H1 (cell line): ENCODE measurements around the gene ACTA2. TPM values are rescaled to one million over a fixed set of nuclear protein-coding genes. Genes with fewer than 3 reads are reported as not detected.

ENCODE experiments used
- CTCF ChIA-PET: fragments of 300-600 bp; sonication (Branson Sonifier 250); formaldehyde crosslinking; loops from one replicate; lab custom pipeline; 2021; ENCODE audit not compliant: partially characterized antibody; lab: Charles Lee
- POLR2A ChIA-PET: fragments of 300-600 bp; sonication (Branson Sonifier 250); formaldehyde crosslinking; loops from one replicate; lab custom pipeline; 2021; ENCODE audit warnings: inconsistent platforms; ENCODE audit not compliant: partially characterized antibody; lab: Charles Lee
- DNase-seq, 2 experiments: peaks; one replicate each; pipeline versions ENCODE4 v3.0.0 to v3.0.0-alpha.2; 2010 to 2022; ENCODE audit warnings: low spot score in 2 of 2, low read depth in 1 of 2, mixed read lengths in 1 of 2
- FAIRE-seq: peaks from 2 replicates; lab custom pipeline; 2011; peaks lifted over from hg19 to GRCh38; lab: Jason Lieb, UNC
- H2AFZ ChIP-seq: 2 replicates; pipeline ENCODE4 v1.8.1; 2012; ENCODE audit warnings: low read length, inconsistent platforms
- H2AK5ac ChIP-seq: 2 replicates; pipeline ENCODE4 v1.6.1; 2013; ENCODE audit warnings: low read depth, low read length
- H2BK120ac ChIP-seq: replicated peaks from 2 replicates; pipeline ENCODE3; 2013; ENCODE audit warnings: low read depth, low read length, inconsistent platforms
- H2BK12ac ChIP-seq: 2 replicates; pipeline ENCODE4 v1.6.1; 2013; ENCODE audit warnings: low read depth, low read length
- H2BK15ac ChIP-seq: 2 replicates; pipeline ENCODE4 v1.6.1; 2013; ENCODE audit warnings: low read length
- H2BK20ac ChIP-seq: 2 replicates; pipeline ENCODE4 v1.6.1; 2013; ENCODE audit warnings: low read length
- H2BK5ac ChIP-seq: 2 replicates; pipeline ENCODE4 v1.6.1; 2013; ENCODE audit warnings: low read depth, low read length
- H3K14ac ChIP-seq: 2 replicates; pipeline ENCODE4 v1.6.1; 2013; ENCODE audit warnings: inconsistent platforms; ENCODE audit not compliant: insufficient read length
- H3K18ac ChIP-seq: 2 replicates; pipeline ENCODE4 v1.6.1; 2013; ENCODE audit warnings: low read length; ENCODE audit errors: extremely low read depth
- H3K23ac ChIP-seq: 2 replicates; pipeline ENCODE4 v1.6.1; 2013; ENCODE audit warnings: inconsistent platforms; ENCODE audit not compliant: insufficient read length
- H3K23me2 ChIP-seq: 2 replicates; pipeline ENCODE4 v1.6.1; 2013; ENCODE audit warnings: low read depth, low read length
- H3K27ac ChIP-seq: 2 replicates; pipeline ENCODE4 v1.6.1; 2011; ENCODE audit warnings: low read depth, low read length, inconsistent platforms
- H3K27me3 ChIP-seq, 4 experiments: replicated peaks in 1 of 4; 1 replicate in 1 of 4; 2 replicates in 3 of 4; pipeline versions ENCODE4 v1.6.1 to v1.8.1; 2011 to 2013; ENCODE audit warnings: low read length in 3 of 4, mild to moderate bottlenecking in 3 of 4, inconsistent platforms in 2 of 4, mixed read lengths in 2 of 4, moderate library complexity in 1 of 4; ENCODE audit not compliant: control insufficient read depth in 3 of 4, insufficient read depth in 3 of 4; ENCODE audit errors: extremely low read depth in 1 of 4
- H3K36me3 ChIP-seq, 4 experiments: 2 replicates each; pipeline versions ENCODE4 v1.6.1 to v1.8.1; 2011 to 2013; ENCODE audit warnings: mild to moderate bottlenecking in 4 of 4, low read length in 3 of 4, moderate library complexity in 2 of 4, control low read depth in 1 of 4, inconsistent platforms in 1 of 4; ENCODE audit not compliant: insufficient read depth in 4 of 4, control insufficient read depth in 2 of 4
- H3K4ac ChIP-seq: replicated peaks from 2 replicates; pipeline ENCODE3; 2013; ENCODE audit warnings: low read length, low read depth, mixed read lengths, inconsistent platforms; ENCODE audit not compliant: insufficient read length
- H3K4me1 ChIP-seq, 4 experiments: replicated peaks in 1 of 4; 1 replicate in 1 of 4; 2 replicates in 3 of 4; pipeline versions ENCODE4 v1.6.1 to v1.8.1; 2011 to 2013; ENCODE audit warnings: low read length in 3 of 4, inconsistent platforms in 2 of 4, mixed read lengths in 1 of 4; ENCODE audit not compliant: insufficient read depth in 4 of 4, control insufficient read depth in 3 of 4
- H3K4me2 ChIP-seq, 2 experiments: 2 replicates each; pipeline versions ENCODE4 v1.6.1 to v1.8.1; 2011 to 2013; ENCODE audit warnings: low read depth in 2 of 2, low read length in 2 of 2, control low read depth in 1 of 2, inconsistent platforms in 1 of 2, mild to moderate bottlenecking in 1 of 2; ENCODE audit not compliant: insufficient read depth in 1 of 2
- H3K4me3 ChIP-seq, 4 experiments: fragments of 200-600, 300-600 bp in 1 of 4; sonication (generic), shearing (Covaris generic), sonication (Bioruptor Twin) in 1 of 4; 2 replicates each; pipeline versions ENCODE4 v1.5.1 to v1.8.1; 2011 to 2016; ENCODE audit warnings: low read length in 4 of 4, low read depth in 3 of 4, control low read depth in 2 of 4, inconsistent platforms in 2 of 4, mild to moderate bottlenecking in 2 of 4, mixed read lengths in 1 of 4, moderate library complexity in 1 of 4; ENCODE audit not compliant: insufficient read depth in 2 of 4; ENCODE audit errors: extremely low read depth in 1 of 4
- H3K56ac ChIP-seq: replicated peaks from 2 replicates; pipeline ENCODE3; 2013; ENCODE audit warnings: low read depth, mild to moderate bottlenecking, mixed read lengths, low read length, inconsistent platforms; ENCODE audit not compliant: insufficient read length
- H3K79me1 ChIP-seq: 2 replicates; pipeline ENCODE4 v1.6.1; 2013; ENCODE audit warnings: low read depth, low read length, control low read depth
- H3K79me2 ChIP-seq, 2 experiments: 2 replicates each; pipeline versions ENCODE4 v1.6.1 to v1.8.1; 2012 to 2013; ENCODE audit warnings: low read length in 2 of 2, mild to moderate bottlenecking in 2 of 2, inconsistent platforms in 1 of 2; ENCODE audit not compliant: insufficient read depth in 2 of 2, control insufficient read depth in 1 of 2
- H3K9ac ChIP-seq, 4 experiments: replicated peaks in 1 of 4; 1 replicate in 1 of 4; 2 replicates in 3 of 4; pipeline versions ENCODE4 v1.6.1 to v1.8.1; 2011 to 2013; ENCODE audit warnings: low read depth in 3 of 4, low read length in 3 of 4, control low read depth in 2 of 4, mild to moderate bottlenecking in 2 of 4, moderate library complexity in 2 of 4, inconsistent platforms in 1 of 4; ENCODE audit errors: extremely low read depth in 1 of 4
- H3K9me3 ChIP-seq, 2 experiments: 2 replicates each; pipeline versions ENCODE4 v1.6.1 to v1.8.1; 2012 to 2013; ENCODE audit warnings: mild to moderate bottlenecking in 2 of 2, moderate library complexity in 2 of 2, control low read depth in 1 of 2, inconsistent platforms in 1 of 2, low read depth in 1 of 2, low read length in 1 of 2, mixed read lengths in 1 of 2; ENCODE audit not compliant: insufficient read depth in 2 of 2
- H4K20me1 ChIP-seq, 2 experiments: replicated peaks in 1 of 2; 2 replicates each; pipeline versions ENCODE3 to v1.8.1; 2011 to 2013; ENCODE audit warnings: inconsistent platforms in 2 of 2, low read length in 2 of 2, mild to moderate bottlenecking in 1 of 2; ENCODE audit not compliant: insufficient read depth in 2 of 2, control insufficient read depth in 1 of 2
- H4K5ac ChIP-seq: 2 replicates; pipeline ENCODE4 v1.6.1; 2013; ENCODE audit warnings: low read length, low read depth, mixed read lengths, inconsistent platforms; ENCODE audit not compliant: insufficient read length
- H4K8ac ChIP-seq: 2 replicates; pipeline ENCODE4 v1.8.0; 2013; ENCODE audit warnings: mild to moderate bottlenecking, moderate library complexity, low read length, inconsistent platforms; ENCODE audit not compliant: insufficient read depth; ENCODE audit errors: extremely low read depth
- H4K91ac ChIP-seq: replicated peaks from 2 replicates; pipeline ENCODE3; 2013; ENCODE audit warnings: low read length, mixed read lengths, inconsistent platforms; ENCODE audit not compliant: insufficient read length
- KDM5A ChIP-seq: fragments of 200-600 bp; IDR thresholded peaks from 2 replicates; pipeline ENCODE4 v1.7.1; 2012; ENCODE audit warnings: mild to moderate bottlenecking, low read length, inconsistent platforms, mixed read lengths
- PHF8 ChIP-seq: fragments of 200-600 bp; sonication (generic); conservative IDR thresholded peaks from 2 replicates; pipeline ENCODE4 v1.7.1; 2012; ENCODE audit warnings: low read depth, mild to moderate bottlenecking, inconsistent platforms, low read length, moderate library complexity
- WGBS, 2 experiments: shearing (Covaris generic) in 1 of 2; methylation state at CpG; one replicate each; pipeline versions ENCODE4 v1.1.6 to v1.1.7; 2013 to 2015; ENCODE audit warnings: low lambda C conversion rate in 2 of 2, mixed read lengths in 2 of 2, inconsistent platforms in 1 of 2, low coverage in 1 of 2, missing lambda C conversion rate in 1 of 2; ENCODE audit not compliant: insufficient replicate concordance in 2 of 2, insufficient coverage in 1 of 2, insufficient read length in 1 of 2; ENCODE audit errors: extremely low coverage in 1 of 2, missing lambda C conversion rate in 1 of 2; 5-methylcytosine and 5-hydroxymethylcytosine counted together
- polyA plus RNA-seq, 7 experiments: library from polyadenylated mRNA; depleted of rRNA in 3 of 7; stranded (reverse) in 5 of 7; unstranded in 2 of 7; fragments of >200 nt in 5 of 7; fragments of 200-250 nt in 2 of 7; gene quantifications; 1 replicate in 5 of 7; 2 replicates in 1 of 7; 4 replicates in 1 of 7; pipeline versions ENCODE4 v1.2.1 to v1.2.3, GENCODE V29; 2011 to 2013; ENCODE audit warnings: missing spikeins in 2 of 7, mixed read lengths in 2 of 7
- total RNA-seq: library from RNA; stranded (reverse); fragmentation: NEBNext Ultra II Directional; extraction: Animal tissue kit (Norgen Biotek cat#: 25700); gene quantifications from 2 replicates; pipeline ENCODE4 v1.2.1, GENCODE V29; 2021

The ACTA2 gene
- total and polyA plus RNA-seq, 2 of the 8 experiments (the other 6 are each of a cell fraction or from before 2014, with no cell fraction given) = 3.5 to 8.9 TPM

DNA sequence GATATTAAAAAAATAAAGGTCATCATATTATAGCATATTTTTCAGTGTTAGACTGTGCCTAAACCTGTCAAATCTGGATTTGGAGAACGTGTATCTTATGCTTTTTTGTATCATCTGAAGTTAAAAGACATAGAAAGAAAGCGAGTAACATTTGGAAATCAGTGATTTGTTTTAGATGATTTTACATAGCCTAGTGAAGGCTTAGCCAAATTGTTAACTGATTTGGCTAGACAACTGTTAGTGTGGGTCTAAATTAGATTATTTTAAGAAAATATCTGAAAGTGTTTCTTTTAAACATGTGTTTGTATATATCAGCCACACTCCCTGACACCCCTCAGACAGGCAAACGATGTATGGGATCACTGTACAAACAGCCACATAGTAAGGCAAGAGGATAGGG lies 35.6 kb downstream of the ACTA2 start:
- Histone ChIP-seq H3K4me1 (no peaks in the 10 kb centered on the region), H4K5ac (no peak overlapping the region), H2BK20ac (no peak overlapping the region), H4K20me1 (no peaks in the 10 kb centered on the region), H2BK12ac (no peak overlapping the region), H3K9me3 (no peaks in the 10 kb centered on the region), H2AFZ (no peak overlapping the region), H3K27me3 (no peaks in the 10 kb centered on the region), H3K4me3 (no peak overlapping the region), H3K79me1 (no peaks in the 10 kb centered on the region), H3K18ac (no peak overlapping the region), H3K14ac (no peak overlapping the region), H2AK5ac (no peak overlapping the region), H2BK120ac (no peak overlapping the region), H3K36me3 (no peaks in the 10 kb centered on the region), H3K23ac (no peak overlapping the region), H3K56ac (no peak overlapping the region), H2BK5ac (no peak overlapping the region), H3K4me2 (no peak overlapping the region), H4K8ac (no peak overlapping the region), H3K79me2 (no peaks in the 10 kb centered on the region), H3K9ac (no peak overlapping the region), H3K23me2 (no peaks in the 10 kb centered on the region), H2BK15ac (no peak overlapping the region), H3K4ac (no peak overlapping the region), H4K91ac (no peak overlapping the region), H3K27ac (no peak overlapping the region)
- 94% methylated on average over 3 of the region's 3 CpGs; no CpG with 5 or more reads in 1 of the 2 experiments for WGBS, 2 experiments
- CTCF ChIA-PET = interaction anchor here (0.6 to 2.7 kb wide), 5 partner anchors 14 to 1032 kb away, joined by 3 to 10 read pairs (median 4); no protein-coding TSS in a partner anchor
- DNase-seq = no peak
- TF ChIP-seq KDM5A = no peak
- no peak for TF ChIP-seq PHF8
- POLR2A ChIA-PET = no interaction called here
- no peak for FAIRE-seq
